B cell (primary cell): ENCODE measurements around the gene KLHL42. TPM values are rescaled to one million over a fixed set of nuclear protein-coding genes. Genes with fewer than 3 reads are reported as not detected.

Source experiments
- ATAC-seq: fragments of 200-7000 bp; cut with Tn5 transposase; one replicate; pipeline ENCODE4 v1.10.0; 2021; ENCODE audit warnings: low read depth, mild to moderate bottlenecking, moderate number of reproducible peaks, moderate library complexity
- CTCF ChIA-PET: fragments of 350-600 bp; sonication (Branson Sonifier 250); formaldehyde crosslinking; loops from one replicate; lab custom pipeline; 2021; ENCODE audit warnings: antibody characterized with exemption, inconsistent platforms; lab: Charles Lee
- POLR2A ChIA-PET: fragments of 350-600 bp; sonication (Branson Sonifier 250); formaldehyde crosslinking; loops from one replicate; lab custom pipeline; 2021; ENCODE audit warnings: antibody characterized with exemption; lab: Charles Lee
- DNase-seq: peaks from one replicate; pipeline ENCODE4 v3.0.0; 2013
- H2AFZ ChIP-seq: 2 replicates; pipeline ENCODE4 v1.6.1; 2012; ENCODE audit warnings: mild to moderate bottlenecking, low read depth, low read length; ENCODE audit not compliant: insufficient read depth, poor library complexity, severe bottlenecking
- H3K27ac ChIP-seq, 2 donors: 1 replicate in 1 of 2; 2 replicates in 1 of 2; pipeline ENCODE4 v1.5.1; 2012 to 2013; ENCODE audit warnings: low read length in 2 of 2, mild to moderate bottlenecking in 2 of 2, moderate library complexity in 1 of 2
- H3K27me3 ChIP-seq, 4 experiments: fragments of 200-600 bp in 1 of 4; sonication (generic) in 1 of 4; replicated peaks in 1 of 4; 1 replicate in 2 of 4; 2 replicates in 2 of 4; pipeline versions ENCODE4 v1.6.1 to v1.7.0; 2013 to 2016; ENCODE audit warnings: low read length in 3 of 4, mild to moderate bottlenecking in 2 of 4, mixed read lengths in 1 of 4, moderate library complexity in 1 of 4; ENCODE audit not compliant: insufficient read depth in 4 of 4, control insufficient read depth in 3 of 4; ENCODE audit errors: control extremely low read depth in 1 of 4
- H3K36me3 ChIP-seq, 2 experiments: replicated peaks in 1 of 2; 1 replicate in 1 of 2; 2 replicates in 1 of 2; pipeline versions ENCODE4 v1.6.1 to v1.7.1; 2013; ENCODE audit warnings: low read length in 1 of 2; ENCODE audit not compliant: insufficient read depth in 2 of 2, control insufficient read depth in 1 of 2; ENCODE audit errors: control extremely low read depth in 1 of 2, extremely low read depth in 1 of 2
- H3K4me1 ChIP-seq, 2 donors: fragments of 200-600 bp in 1 of 2; sonication (generic) in 1 of 2; 1 replicate in 1 of 2; 2 replicates in 1 of 2; pipeline versions ENCODE4 v1.5.1 to v1.6.1; 2013 to 2017; ENCODE audit warnings: low read length in 2 of 2; ENCODE audit not compliant: control insufficient read depth in 2 of 2, insufficient read depth in 2 of 2
- H3K4me2 ChIP-seq: replicated peaks from 2 replicates; pipeline ENCODE3; 2012; ENCODE audit warnings: mild to moderate bottlenecking, low read depth, low read length; ENCODE audit not compliant: poor library complexity, severe bottlenecking
- H3K4me3 ChIP-seq, 5 experiments: fragments of 200-600 bp in 1 of 5; sonication (generic) in 1 of 5; 1 replicate in 3 of 5; 2 replicates in 2 of 5; pipeline versions ENCODE4 v1.5.1 to v1.7.0; 2011 to 2016; ENCODE audit warnings: low read length in 4 of 5, mild to moderate bottlenecking in 4 of 5, low read depth in 2 of 5, control low read depth in 1 of 5, moderate library complexity in 1 of 5; ENCODE audit not compliant: insufficient read depth in 1 of 5; ENCODE audit errors: control extremely low read depth in 1 of 5, extremely low read depth in 1 of 5
- H3K79me2 ChIP-seq: fragments of 200-600 bp; sonication (generic); one replicate; pipeline ENCODE4 v1.6.0; 2016; ENCODE audit warnings: low read length; ENCODE audit not compliant: control insufficient read depth, insufficient read depth
- H3K9ac ChIP-seq: fragments of 200-600 bp; sonication (generic); 2 replicates; pipeline ENCODE4 v1.6.1; 2017; ENCODE audit warnings: mild to moderate bottlenecking, low read length, moderate library complexity
- H3K9me3 ChIP-seq, 3 donors: one replicate each; pipeline versions ENCODE4 v1.6.1 to v1.7.1; 2013; ENCODE audit warnings: low read length in 2 of 3; ENCODE audit not compliant: control insufficient read depth in 2 of 3, insufficient read depth in 1 of 3; ENCODE audit errors: control extremely low read depth in 1 of 3
- H4K20me1 ChIP-seq: 2 replicates; pipeline ENCODE4 v1.6.0; 2012; ENCODE audit warnings: mild to moderate bottlenecking, low read length; ENCODE audit not compliant: insufficient read depth, control insufficient read depth, poor library complexity, severe bottlenecking
- H3K27ac Mint-ChIP-seq: one replicate; pipeline ENCODE4 v1.8.0; 2021; ENCODE audit warnings: mixed read lengths
- H3K27me3 Mint-ChIP-seq: one replicate; pipeline ENCODE4 v1.8.0; 2021; ENCODE audit warnings: mixed read lengths
- H3K4me1 Mint-ChIP-seq: one replicate; pipeline ENCODE4 v1.8.0; 2021; ENCODE audit warnings: mixed read lengths
- H3K4me3 Mint-ChIP-seq: one replicate; pipeline ENCODE4 v1.8.0; 2021; ENCODE audit warnings: mixed read lengths
- H3K9me3 Mint-ChIP-seq: one replicate; pipeline ENCODE4 v1.8.0; 2022; ENCODE audit warnings: mixed read lengths; ENCODE audit not compliant: insufficient read depth
- CTCF ChIP-seq: fragments of 200-600 bp; IDR thresholded peaks from one replicate; pipeline ENCODE4 v1.8.0; 2022; ENCODE audit warnings: antibody characterized with exemption, mild to moderate bottlenecking
- EZH2 ChIP-seq: IDR thresholded peaks from 2 replicates; pipeline ENCODE4 v1.6.1; 2012; ENCODE audit warnings: borderline replicate concordance, low read depth, mild to moderate bottlenecking, moderate library complexity, low read length; ENCODE audit not compliant: insufficient read depth, poor library complexity, severe bottlenecking
- WGBS: methylation state at CpG from one replicate; pipeline ENCODE4 v1.1.5; 2013; ENCODE audit warnings: missing lambda C conversion rate; ENCODE audit not compliant: insufficient coverage; 5-methylcytosine and 5-hydroxymethylcytosine counted together
- intact Hi-C: fragments of 100-400 bp; cut with micrococcal nuclease; formaldehyde crosslinking; loops from one replicate; pipeline ENCODE4 v1.10.0; 2022
- polyA plus RNA-seq: library from polyadenylated mRNA; depleted of rRNA; stranded (reverse); fragments of >200 nt; gene quantifications from 2 replicates; pipeline ENCODE4 v1.2.3, GENCODE V29; 2012
- total RNA-seq, 2 donors: library from RNA; stranded (reverse); fragments of 120-200 nt in 1 of 2; gene quantifications; 1 replicate in 1 of 2; 2 replicates in 1 of 2; pipeline versions ENCODE4 v1.2.3 to v1.2.4, GENCODE V29; 2013 to 2022

Gene KLHL42
- total and polyA plus RNA-seq, 2 donors (not counting 1 experiment from before 2014, with no cell fraction given): 11.5 to 20.5 TPM

DNA sequence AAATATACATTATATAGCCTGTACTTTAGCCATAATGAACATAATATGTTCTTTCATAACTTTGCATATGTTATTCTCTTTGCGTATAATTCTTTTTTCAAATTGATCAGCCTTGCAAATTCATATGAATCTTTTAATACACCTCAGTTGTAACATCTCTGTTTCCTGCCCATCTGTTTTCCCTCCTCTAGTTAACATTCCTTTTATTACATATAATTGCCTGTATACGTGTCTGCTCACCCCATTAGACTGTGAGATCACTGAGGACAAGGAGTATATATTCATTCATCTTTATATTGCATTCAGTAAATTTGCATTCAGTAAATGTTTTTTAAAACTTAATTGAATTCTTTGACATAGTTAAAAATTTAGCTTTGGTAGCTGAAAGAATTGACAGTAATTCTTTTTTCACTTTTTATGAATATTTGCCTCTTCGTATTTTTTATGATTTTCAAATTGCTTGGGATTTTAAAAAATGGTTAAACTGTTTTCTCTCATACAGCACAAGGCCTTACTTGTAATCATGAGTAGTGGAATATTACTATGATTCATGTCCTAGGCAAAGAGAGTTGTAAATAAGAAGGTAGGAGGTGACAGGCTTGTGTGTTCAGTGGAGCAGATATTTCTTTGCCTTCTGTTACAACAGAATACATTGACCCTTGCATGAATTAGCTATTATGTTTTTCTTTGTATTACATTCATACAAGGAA, 32.8 kb upstream of the KLHL42 start:
- DNase-seq: no peak
- Histone ChIP-seq H3K27me3 (no peaks in the 10 kb centered on the region), H3K4me2 (no peak overlapping the region), H3K4me1 (no peaks in the 10 kb centered on the region), H3K9ac (no peak overlapping the region), H3K36me3 (peaks cover 10 to 21% of the 10 kb centered on the region in 2 experiments), H3K9me3 (no peaks in the 10 kb centered on the region), H4K20me1 (no peaks in the 10 kb centered on the region), H3K79me2 (no peaks in the 10 kb centered on the region), H3K4me3 (no peak overlapping the region), H2AFZ (no peak overlapping the region), H3K27ac (no peak overlapping the region)
- Mint-ChIP-seq H3K4me3 (no peak overlapping the region), H3K27ac (no peak overlapping the region), H3K9me3 (no peaks in the 10 kb centered on the region), H3K4me1 (no peaks in the 10 kb centered on the region), H3K27me3 (no peaks in the 10 kb centered on the region)
- intact Hi-C loops: no loop called here
- no peak for ATAC-seq
- WGBS: 100% methylated on average over 1 of the region's 3 CpGs
- TF ChIP-seq CTCF: no peak
- TF ChIP-seq EZH2: no peak
- POLR2A ChIA-PET: no interaction called here
- CTCF ChIA-PET: interaction anchor here (1.0 kb wide), 1 partner anchor 192 kb away, joined by 3 read pairs; no protein-coding TSS in a partner anchor

GRCh38 chr12:27751386-27752047, 28.5 kb upstream of the KLHL42 start:
- ATAC-seq (no peak), DNase-seq (no peak)
- no peaks in the 10 kb centered on the region for H3K4me1 Mint-ChIP-seq
- Histone ChIP-seq H3K4me3 (no peak overlapping the region), H3K4me2 (no peak overlapping the region), H3K27ac (no peak overlapping the region), H2AFZ (no peak overlapping the region), H4K20me1 (no peaks in the 10 kb centered on the region), H3K9me3 (no peaks in the 10 kb centered on the region), H3K79me2 (no peaks in the 10 kb centered on the region), H3K4me1 (no peaks in the 10 kb centered on the region), H3K36me3 (peaks cover 2 to 24% of the 10 kb centered on the region in 2 experiments), H3K9ac (no peak overlapping the region), H3K27me3 (no peaks in the 10 kb centered on the region)
- TF ChIP-seq CTCF (no peak), EZH2 (no peak)
- no peak overlapping the region for H3K4me3 Mint-ChIP-seq
- ChIA-PET POLR2A (no interaction called here), CTCF (no interaction called here)
- over 99% methylated on average over 13 of the region's 15 CpGs for WGBS
- no peaks in the 10 kb centered on the region for H3K27me3 Mint-ChIP-seq
- no peaks in the 10 kb centered on the region for H3K9me3 Mint-ChIP-seq
- intact Hi-C loops: no loop called here
- no peak overlapping the region for H3K27ac Mint-ChIP-seq
